Measurements from ENCODE around the gene GRB10.
"Not testable (repeated sequence)": the region's sequence is repeated elsewhere in the genome, so short reads cannot be mapped to it uniquely, and the experiment has no call there.

GRCh38 chr7:50576388-50576787, 206.3 kb downstream of the GRB10 start:
- not testable (repeated sequence) for TF ChIP-seq CTCF (IDR thresholded peaks at IDR 0.05; ENCODE audit: low read depth, low read length); EZH2phosphoT487 (IDR thresholded peaks at IDR 0.05; ENCODE audit: low read depth)
